ENCODE data around the gene CD302. TPM values are rescaled to one million over a fixed set of nuclear protein-coding genes. Genes with fewer than 3 reads are reported as not detected.

The CD302 gene
- total and polyA plus RNA-seq, 2 of the 4 experiments (the other 2 are of a cell fraction): 3.8 to 4.0 TPM

- no TSS peak for BruUV-seq (replicated peaks)
Measured at GRCh38 chr2:159792599-159792998, 5.4 kb downstream of the CD302 start.

More at GRCh38 chr2:159792599-159792998, 5.4 kb downstream of the CD302 start:
- no peak overlapping the region for H3K14ac ChIP-seq (replicated peaks; ENCODE audit: low read depth, low read length)
- no peak overlapping the region for H3K4ac ChIP-seq (ENCODE audit: low read depth, low read length)
- ChIA-PET POLR2A (ENCODE audit: unreplicated experiment) (no interaction called here), CTCF (no interaction called here)
- no peak for TF ChIP-seq USF2 (IDR thresholded peaks at IDR 0.05; ENCODE audit: low read depth, low read length)
- no peaks in the 10 kb centered on the region for H3K27me3 ChIP-seq (ENCODE audit: control insufficient read depth, insufficient read depth, low read length)
- no peak overlapping the region for H2BK15ac ChIP-seq (ENCODE audit: low read depth, low read length)
- no peak overlapping the region for H2BK5ac ChIP-seq (ENCODE audit: low read depth, low read length, poor library complexity, severe bottlenecking)
- no peak overlapping the region for H4K91ac ChIP-seq (ENCODE audit: insufficient read depth, low read depth, low read length)
- peaks cover 4% of the 10 kb centered on the region; the same call in 1 of the 2 replicates for H3K9me1 ChIP-seq (ENCODE audit: insufficient read depth, low read length)
- peaks cover 2% of the 10 kb centered on the region; the same call in 1 of the 2 replicates for H4K20me1 ChIP-seq (ENCODE audit: insufficient read depth, low read length)
- no peak overlapping the region for H3K27ac ChIP-seq (ENCODE audit: insufficient read depth, low read length)
- peaks cover 4% of the 10 kb centered on the region for H3K4me1 ChIP-seq (ENCODE audit: control insufficient read depth, insufficient read depth, low read length)
- dilution Hi-C loops (cut with HindIII; ENCODE audit: low sequenced_read_pairs, unreplicated experiment) (no loop called here), intact Hi-C loops (cut with micrococcal nuclease) (no loop called here), in situ Hi-C loops (cut with MboI; ENCODE audit: low sequenced_read_pairs) (no loop called here)
- H2AK5ac ChIP-seq (ENCODE audit: low read depth, low read length): no peak overlapping the region
- H2BK20ac ChIP-seq (ENCODE audit: low read depth, low read length): no peak overlapping the region
- H3K4me3 ChIP-seq (ENCODE audit: insufficient read depth, low read depth, low read length): no peak overlapping the region
- DNase-seq: no peak
- no peaks in the 10 kb centered on the region for H3K9me3 ChIP-seq (ENCODE audit: control insufficient read depth, insufficient read depth, low read length)
- H3K9ac ChIP-seq (ENCODE audit: low read depth, low read length): no peak overlapping the region
- H2BK120ac ChIP-seq (ENCODE audit: low read depth, low read length): no peak overlapping the region
- peaks cover 2 to 36% of the 10 kb centered on the region in 2 experiments for H3K79me1 ChIP-seq (ENCODE audit: low read depth in 1 of 2, low read length in 2 of 2)
- no CpG with 5 or more reads among the region's 4 CpGs for WGBS, 2 experiments (ENCODE audit: extremely low coverage in 2 of 2, insufficient read length in 1 of 2)
- H3K23ac ChIP-seq (ENCODE audit: low read depth, low read length): no peak overlapping the region
- H2AK9ac ChIP-seq (replicated peaks; ENCODE audit: low read depth, low read length, poor library complexity): no peak overlapping the region
- no peak for ATAC-seq (ENCODE audit: low read depth)
- H3K18ac ChIP-seq (ENCODE audit: low read depth, low read length): no peak overlapping the region
- H3K4me2 ChIP-seq (ENCODE audit: low read depth, low read length): no peak overlapping the region
- peaks cover 2% of the 10 kb centered on the region; the same call in 1 of the 2 replicates for H3K36me3 ChIP-seq (ENCODE audit: control insufficient read depth, insufficient read depth, low read length)
- no peak overlapping the region for H2AFZ ChIP-seq (replicated peaks; ENCODE audit: low read length, poor library complexity)
- no peak overlapping the region for H3K56ac ChIP-seq (ENCODE audit: extremely low read depth, insufficient read depth, low read length)
- H4K5ac ChIP-seq (ENCODE audit: low read depth, low read length): no peak overlapping the region
- no peak overlapping the region for H4K8ac ChIP-seq (ENCODE audit: low read depth in 2 of 2, low read length in 2 of 2)
